Panc1 (cell line): ENCODE results near the gene CNOT4. TPM values are rescaled to one million over a fixed set of nuclear protein-coding genes. Genes with fewer than 3 reads are reported as not detected.
"Not testable (repeated sequence)": the region's sequence is repeated elsewhere in the genome, so short reads cannot be mapped to it uniquely, and the experiment has no call there.

ENCODE experiments used
- ATAC-seq: fragments of 200-7000 bp; cut with Tn5 transposase; 2 replicates; pipeline ENCODE4 v1.9.1; 2020; ENCODE audit warnings: mild to moderate bottlenecking, moderate library complexity
- BruUV-seq: library from RNA; stranded (reverse); fragments of 400-500 nt; replicated peaks from 2 replicates; lab custom pipeline; 2021; lab: Mats Ljungman, UMichigan
- CTCF ChIA-PET: fragments of 300-600 bp; sonication (Branson Sonifier 250); formaldehyde crosslinking; loops from one replicate; lab custom pipeline; 2022; ENCODE audit warnings: antibody characterized with exemption; lab: Charles Lee
- POLR2A ChIA-PET: fragments of 300-600 bp; sonication (Branson Sonifier 250); formaldehyde crosslinking; loops from one replicate; lab custom pipeline; 2022; ENCODE audit warnings: antibody characterized with exemption; lab: Charles Lee
- DNase-seq: peaks from one replicate; pipeline ENCODE4 v3.0.0-alpha.2; 2010; ENCODE audit warnings: low read depth, low spot score
- H3K27ac ChIP-seq: 2 replicates; pipeline ENCODE4 v1.5.1; 2011; ENCODE audit warnings: mild to moderate bottlenecking, low read length, inconsistent platforms
- H3K27me3 ChIP-seq: fragments of 200-500 bp; sonication (Bioruptor generic); 2 replicates; pipeline ENCODE4 v1.6.0; 2014; ENCODE audit warnings: low read length, inconsistent platforms; ENCODE audit not compliant: control insufficient read depth, insufficient read depth
- H3K36me3 ChIP-seq: fragments of 200-500 bp; sonication (Bioruptor generic); 2 replicates; pipeline ENCODE4 v1.5.1; 2014; ENCODE audit warnings: inconsistent platforms, mild to moderate bottlenecking, low read length, moderate library complexity; ENCODE audit not compliant: control insufficient read depth, insufficient read depth
- H3K4me1 ChIP-seq: 2 replicates; pipeline ENCODE4 v1.5.1; 2011; ENCODE audit warnings: inconsistent platforms, mild to moderate bottlenecking, low read length, moderate library complexity; ENCODE audit not compliant: control insufficient read depth, insufficient read depth
- H3K4me3 ChIP-seq, 2 experiments: 2 replicates each; pipeline ENCODE4 v1.5.1; 2011 to 2012; ENCODE audit warnings: low read depth in 2 of 2, low read length in 2 of 2, mild to moderate bottlenecking in 2 of 2, inconsistent platforms in 1 of 2, moderate library complexity in 1 of 2
- H3K9me3 ChIP-seq: fragments of 200-500 bp; sonication (Bioruptor generic); 2 replicates; pipeline ENCODE4 v1.5.1; 2014; ENCODE audit warnings: low read depth, mild to moderate bottlenecking, inconsistent platforms, low read length, moderate library complexity; ENCODE audit not compliant: control insufficient read depth, insufficient read depth
- CTCF ChIP-seq: fragments of 450-650 bp; IDR thresholded peaks from 2 replicates; pipeline ENCODE4 v1.5.1; 2017; ENCODE audit warnings: mild to moderate bottlenecking
- POLR2AphosphoS5 ChIP-seq: IDR thresholded peaks from 2 replicates; pipeline ENCODE4 v1.6.1; 2012; ENCODE audit warnings: mild to moderate bottlenecking, low read depth, low read length, moderate library complexity
- SIN3A ChIP-seq: IDR thresholded peaks from 2 replicates; pipeline ENCODE4 v1.6.1; 2012; ENCODE audit warnings: low read depth, mild to moderate bottlenecking, low read length, moderate library complexity, borderline replicate concordance; ENCODE audit not compliant: insufficient read depth
- TCF7L2 ChIP-seq: IDR thresholded peaks from 2 replicates; pipeline ENCODE4 v1.6.1; 2011; ENCODE audit warnings: mild to moderate bottlenecking, low read depth, low read length, inconsistent platforms
- in situ Hi-C: cut with HindIII; loops from 2 replicates; pipeline ENCODE4 v1.10.0; 2016; ENCODE audit warnings: low sequenced_read_pairs, low pct_unique_long_range_greater_than_20kb
- intact Hi-C: fragments of 100-400 bp; cut with micrococcal nuclease; formaldehyde crosslinking; loops from one replicate; pipeline ENCODE4 v1.10.0; 2022; ENCODE audit not compliant: unreplicated experiment
- total RNA-seq: library from RNA; stranded (reverse); gene quantifications from one replicate; pipeline ENCODE4 v1.2.1, GENCODE V29; 2021; ENCODE audit not compliant: unreplicated experiment
- TF ChIP-seq, protein P1 (sequence below), 2 experiments: IDR thresholded peaks; 2 replicates each; pipeline ENCODE4 v1.6.1; 2011 to 2012; ENCODE audit warnings: low read depth in 2 of 2, control low read depth in 1 of 2, low read length in 1 of 2, mild to moderate bottlenecking in 1 of 2, moderate library complexity in 1 of 2; ENCODE audit not compliant: insufficient read depth in 1 of 2

The CNOT4 gene
- total RNA-seq, 1 experiment from 2014 or later = 22.3 TPM

DNA sequence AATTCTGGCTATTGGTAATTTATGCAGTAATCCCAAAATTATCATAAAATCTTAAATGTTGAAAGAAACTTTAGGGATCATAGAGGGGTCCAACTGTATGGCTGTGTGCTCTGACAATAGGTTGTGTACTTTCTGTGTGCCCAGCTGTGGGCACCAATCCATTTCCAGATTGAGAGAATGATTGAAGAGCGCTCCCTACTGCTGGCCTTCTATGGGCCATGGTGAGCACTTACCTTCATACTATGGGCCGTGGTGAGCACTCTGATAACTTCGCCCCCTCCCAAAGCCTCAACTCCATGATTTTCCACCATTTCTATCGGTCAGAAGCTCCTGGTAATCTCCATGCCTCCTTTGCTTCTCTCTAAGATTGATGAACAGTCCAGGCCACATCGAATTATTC lies 157.6 kb downstream of the CNOT4 start:
- CTCF ChIA-PET = no interaction called here
- Histone ChIP-seq H3K27me3 (peaks cover 8% of the 10 kb centered on the region; the same call in 1 of the 2 replicates), H3K9me3 (no peaks in the 10 kb centered on the region), H3K4me3 (no peak overlapping the region), H3K36me3 (no peaks in the 10 kb centered on the region), H3K27ac (no peak overlapping the region), H3K4me1 (no peaks in the 10 kb centered on the region)
- DNase-seq = no peak
- intact Hi-C loops (no loop called here), in situ Hi-C loops (no loop called here)
- TF ChIP-seq SIN3A (no peak), TCF7L2 (no peak), CTCF (no peak), POLR2AphosphoS5 (no peak)
- TF ChIP-seq, protein P1, sequence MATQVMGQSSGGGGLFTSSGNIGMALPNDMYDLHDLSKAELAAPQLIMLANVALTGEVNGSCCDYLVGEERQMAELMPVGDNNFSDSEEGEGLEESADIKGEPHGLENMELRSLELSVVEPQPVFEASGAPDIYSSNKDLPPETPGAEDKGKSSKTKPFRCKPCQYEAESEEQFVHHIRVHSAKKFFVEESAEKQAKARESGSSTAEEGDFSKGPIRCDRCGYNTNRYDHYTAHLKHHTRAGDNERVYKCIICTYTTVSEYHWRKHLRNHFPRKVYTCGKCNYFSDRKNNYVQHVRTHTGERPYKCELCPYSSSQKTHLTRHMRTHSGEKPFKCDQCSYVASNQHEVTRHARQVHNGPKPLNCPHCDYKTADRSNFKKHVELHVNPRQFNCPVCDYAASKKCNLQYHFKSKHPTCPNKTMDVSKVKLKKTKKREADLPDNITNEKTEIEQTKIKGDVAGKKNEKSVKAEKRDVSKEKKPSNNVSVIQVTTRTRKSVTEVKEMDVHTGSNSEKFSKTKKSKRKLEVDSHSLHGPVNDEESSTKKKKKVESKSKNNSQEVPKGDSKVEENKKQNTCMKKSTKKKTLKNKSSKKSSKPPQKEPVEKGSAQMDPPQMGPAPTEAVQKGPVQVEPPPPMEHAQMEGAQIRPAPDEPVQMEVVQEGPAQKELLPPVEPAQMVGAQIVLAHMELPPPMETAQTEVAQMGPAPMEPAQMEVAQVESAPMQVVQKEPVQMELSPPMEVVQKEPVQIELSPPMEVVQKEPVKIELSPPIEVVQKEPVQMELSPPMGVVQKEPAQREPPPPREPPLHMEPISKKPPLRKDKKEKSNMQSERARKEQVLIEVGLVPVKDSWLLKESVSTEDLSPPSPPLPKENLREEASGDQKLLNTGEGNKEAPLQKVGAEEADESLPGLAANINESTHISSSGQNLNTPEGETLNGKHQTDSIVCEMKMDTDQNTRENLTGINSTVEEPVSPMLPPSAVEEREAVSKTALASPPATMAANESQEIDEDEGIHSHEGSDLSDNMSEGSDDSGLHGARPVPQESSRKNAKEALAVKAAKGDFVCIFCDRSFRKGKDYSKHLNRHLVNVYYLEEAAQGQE (IDR thresholded peaks at IDR 0.05; ENCODE audit: insufficient read depth in 1 of 2, low read depth in 2 of 2, low read length in 1 of 2) = no peak
- POLR2A ChIA-PET = interaction anchor here (0.5 kb wide), 1 partner anchor 181 kb away, joined by 3 read pairs; no protein-coding TSS in a partner anchor
- no TSS peak for BruUV-seq
- no peak for ATAC-seq

DNA sequence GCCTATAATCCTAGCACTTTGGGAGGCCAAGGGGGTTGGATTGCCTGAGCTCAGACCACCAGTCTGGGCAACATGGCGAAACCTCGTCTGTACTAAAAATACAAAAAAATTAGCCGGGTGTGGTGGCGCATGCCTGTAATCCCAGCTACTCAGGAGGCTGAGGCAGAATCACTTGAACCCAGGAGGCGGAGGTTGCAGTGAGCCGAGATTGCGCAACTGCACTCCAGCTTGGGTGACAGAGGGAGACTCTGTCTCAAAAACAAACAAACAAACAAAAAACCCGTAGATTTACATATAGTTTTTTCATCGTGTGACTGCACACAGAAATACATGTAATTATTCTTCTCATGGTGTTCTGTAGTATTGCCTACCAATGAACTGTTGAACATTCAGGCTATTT lies 158.8 kb downstream of the CNOT4 start:
- POLR2A ChIA-PET, H3K9me3 ChIP-seq, H3K27me3 ChIP-seq, in situ Hi-C loops, intact Hi-C loops, BruUV-seq, ATAC-seq, H3K36me3 ChIP-seq, CTCF ChIA-PET, H3K4me1 ChIP-seq, H3K27ac ChIP-seq, DNase-seq, H3K4me3 ChIP-seq: not testable (repeated sequence)

- Histone ChIP-seq H3K27ac (no peak overlapping the region), H3K27me3 (peaks cover 10% of the 10 kb centered on the region; the same call in 1 of the 2 replicates), H3K36me3 (no peaks in the 10 kb centered on the region), H3K4me1 (no peaks in the 10 kb centered on the region), H3K9me3 (no peaks in the 10 kb centered on the region), H3K4me3 (no peak overlapping the region)
- intact Hi-C loops = no loop called here
- BruUV-seq = no TSS peak
- no peak for ATAC-seq
- POLR2A ChIA-PET = no interaction called here
- no peak for DNase-seq
- CTCF ChIA-PET = interaction anchor here (0.6 kb wide), 1 partner anchor 50 kb away, joined by 3 read pairs; no protein-coding TSS in a partner anchor
- TF ChIP-seq CTCF (no peak), SIN3A (no peak), TCF7L2 (no peak)
- TF ChIP-seq, protein P1 (IDR thresholded peaks at IDR 0.05; ENCODE audit: insufficient read depth in 1 of 2, low read depth in 2 of 2, low read length in 1 of 2) = no peak
- in situ Hi-C loops = no loop called here
These were observed 160.2 kb downstream of the CNOT4 start for GRCh38 chr7:135349746-135350145.
